Measurements from ENCODE around the gene RANBP2. TPM values are rescaled to one million over a fixed set of nuclear protein-coding genes. Genes with fewer than 3 reads are reported as not detected.

The RANBP2 gene
- total and polyA plus RNA-seq, 4 donors, result 9.1 to 51.7 (median 22.9) TPM

- no peak for TF ChIP-seq ZBTB33 (IDR thresholded peaks at IDR 0.05)
- TF ChIP-seq MAX (IDR thresholded peaks at IDR 0.05), result no peak
- no peak for TF ChIP-seq RAD21 (IDR thresholded peaks at IDR 0.05)
- TF ChIP-seq TAF1 (conservative IDR thresholded peaks at IDR 0.05), result no peak
These were observed 83.9 kb downstream of the RANBP2 start (continued) for GRCh38 chr2:108803045-108803736.

- peak in 1 of 2 donors; percentile 4 for TF ChIP-seq HNF4A (conservative IDR thresholded peaks at IDR 0.05)
- TF ChIP-seq SP1 (IDR thresholded peaks at IDR 0.05), result no peak
- Histone ChIP-seq H3K9me3 (ENCODE audit: control insufficient read depth in 4 of 4, low read length in 3 of 4) (peaks cover 0 to 5% (median 2%) of the 10 kb centered on the region in 4 donors), H3K4me1 (ENCODE audit: control insufficient read depth in 4 of 4, insufficient read depth in 4 of 4, low read length in 3 of 4) (peaks cover 0 to 15% (median 12%) of the 10 kb centered on the region in 4 donors), H3K27me3 (ENCODE audit: control insufficient read depth in 4 of 4, insufficient read depth in 4 of 4, low read length in 3 of 4) (no peaks in the 10 kb centered on the region), H3K27ac (ENCODE audit: low read depth in 1 of 2, low read length in 2 of 2) (no peak overlapping the region), H3K4me3 (ENCODE audit: low read depth in 1 of 3, low read length in 3 of 3) (no peak overlapping the region), H3K9ac (ENCODE audit: low read depth in 1 of 2, low read length in 2 of 2) (no peak overlapping the region), H3K36me3 (ENCODE audit: control insufficient read depth in 4 of 4, insufficient read depth in 3 of 4, low read depth in 1 of 4, low read length in 3 of 4) (peaks cover 0 to 2% (median 0%) of the 10 kb centered on the region in 4 donors)
- WGBS, result 36% methylated on average over 1 of the region's 1 CpG
- no peak for DNase-seq (ENCODE audit: low spot score)
These were observed 85.8 kb downstream of the RANBP2 start for GRCh38 chr2:108805032-108805431.

GRCh38 chr2:108805782-108806181 lies 86.5 kb downstream of the RANBP2 start:
- Histone ChIP-seq H3K4me3 (ENCODE audit: low read depth in 1 of 3, low read length in 3 of 3) (peak overlapping the region in 1 of 3 donors; percentile 18), H3K9ac (ENCODE audit: low read depth in 1 of 2, low read length in 2 of 2) (no peak overlapping the region), H3K27me3 (ENCODE audit: control insufficient read depth in 4 of 4, insufficient read depth in 4 of 4, low read length in 3 of 4) (no peaks in the 10 kb centered on the region), H3K36me3 (ENCODE audit: control insufficient read depth in 4 of 4, insufficient read depth in 3 of 4, low read depth in 1 of 4, low read length in 3 of 4) (peaks cover 0 to 2% (median 0%) of the 10 kb centered on the region in 4 donors), H3K9me3 (ENCODE audit: control insufficient read depth in 4 of 4, low read length in 3 of 4) (peaks cover under 1 to 6% (median 2%) of the 10 kb centered on the region in 4 donors), H3K4me1 (ENCODE audit: control insufficient read depth in 4 of 4, insufficient read depth in 4 of 4, low read length in 3 of 4) (peaks cover 0 to 15% (median 12%) of the 10 kb centered on the region in 4 donors), H3K27ac (ENCODE audit: low read depth in 1 of 2, low read length in 2 of 2) (peak overlapping the region in 1 of 2 donors; percentile 1)
- WGBS, result 33% methylated on average over 1 of the region's 1 CpG
- DNase-seq (ENCODE audit: low spot score), result no peak
- no peak for TF ChIP-seq JUND (IDR thresholded peaks at IDR 0.05)
- no peak for TF ChIP-seq HNF4G (IDR thresholded peaks at IDR 0.05)
- TF ChIP-seq ZBTB33 (IDR thresholded peaks at IDR 0.05), result no peak
- TF ChIP-seq GABPA (IDR thresholded peaks at IDR 0.05 in 1 of 2, conservative IDR thresholded peaks at IDR 0.05 in 1 of 2), result no peak
- TF ChIP-seq EGR1 (IDR thresholded peaks at IDR 0.05; ENCODE audit: low read depth in 2 of 2), result no peak
- TF ChIP-seq NR2F2 (IDR thresholded peaks at IDR 0.05), result no peak
- no peak for TF ChIP-seq RAD21 (IDR thresholded peaks at IDR 0.05)
- no peak for TF ChIP-seq YY1 (IDR thresholded peaks at IDR 0.05)

Measured in liver (tissue), 9 donors.